Neural cell (in vitro differentiated cells): Measurements from ENCODE around the gene IFT122. TPM values are rescaled to one million over a fixed set of nuclear protein-coding genes. Genes with fewer than 3 reads are reported as not detected.

Source experiments
- H2AFZ ChIP-seq: fragments of 200-600, 300-800 bp; sonication (generic), shearing (Covaris generic); 2 replicates; pipeline ENCODE4 v1.6.0; 2014; ENCODE audit warnings: low read depth, mild to moderate bottlenecking, antibody characterized with exemption, low read length, moderate library complexity
- H3F3A ChIP-seq: fragments of 200-600 bp; shearing (Covaris generic); 2 replicates; pipeline ENCODE4 v1.6.1; 2016; ENCODE audit warnings: mild to moderate bottlenecking, moderate library complexity, mixed read lengths, antibody characterized with exemption, low read length; ENCODE audit not compliant: insufficient read depth, poor library complexity, severe bottlenecking
- H3K27ac ChIP-seq: fragments of 200-600, 300-800 bp; sonication (generic), shearing (Covaris generic); 2 replicates; pipeline ENCODE4 v1.5.1; 2014; ENCODE audit warnings: mild to moderate bottlenecking, low read length, moderate library complexity
- H3K27me3 ChIP-seq: fragments of 300-800, 200-600 bp; sonication (generic), shearing (Covaris generic); 2 replicates; pipeline ENCODE4 v1.6.0; 2014; ENCODE audit warnings: mild to moderate bottlenecking, low read depth, low read length, moderate library complexity; ENCODE audit not compliant: insufficient read depth
- H3K36me3 ChIP-seq: fragments of 300-800, 200-600 bp; sonication (generic), shearing (Covaris generic); 2 replicates; pipeline ENCODE4 v1.5.1; 2014; ENCODE audit warnings: mild to moderate bottlenecking, antibody characterized with exemption, low read length, moderate library complexity; ENCODE audit not compliant: insufficient read depth
- H3K4me2 ChIP-seq: fragments of 300-800, 200-600 bp; sonication (generic), shearing (Covaris generic); 2 replicates; pipeline ENCODE4 v1.6.0; 2014; ENCODE audit warnings: mild to moderate bottlenecking, low read length
- H3K4me3 ChIP-seq: fragments of 300-800, 200-600 bp; sonication (generic), shearing (Covaris generic); 2 replicates; pipeline ENCODE4 v1.5.1; 2014; ENCODE audit warnings: mild to moderate bottlenecking, low read length, moderate library complexity
- H3K79me2 ChIP-seq: fragments of 200-600 bp; shearing (Covaris generic); replicated peaks from 2 replicates; pipeline ENCODE4 v1.6.0; 2014; ENCODE audit warnings: mild to moderate bottlenecking, low read length, moderate library complexity; ENCODE audit not compliant: insufficient read depth
- H3K9ac ChIP-seq: fragments of 300-800, 200-600 bp; sonication (generic), shearing (Covaris generic); 2 replicates; pipeline ENCODE4 v1.6.1; 2016; ENCODE audit warnings: mild to moderate bottlenecking, low read length, mixed read lengths
- H3K9me2 ChIP-seq: fragments of 200-600 bp; shearing (Covaris generic); 2 replicates; pipeline ENCODE4 v1.6.1; 2016; ENCODE audit warnings: mild to moderate bottlenecking, low read length, mixed read lengths; ENCODE audit not compliant: insufficient read depth
- H3K9me3 ChIP-seq: fragments of 200-600, 300-800 bp; sonication (generic), shearing (Covaris generic); 2 replicates; pipeline ENCODE4 v1.6.1; 2016; ENCODE audit warnings: mild to moderate bottlenecking, mixed run types, low read length, moderate library complexity, mixed read lengths
- H4K20me1 ChIP-seq: fragments of 200-600 bp; shearing (Covaris generic); 2 replicates; pipeline ENCODE4 v1.6.1; 2016; ENCODE audit warnings: mild to moderate bottlenecking, mixed run types; ENCODE audit not compliant: insufficient read depth
- EP300 ChIP-seq: fragments of 450-650 bp; conservative IDR thresholded peaks from 2 replicates; pipeline ENCODE4 v1.6.1; 2014; ENCODE audit warnings: antibody characterized with exemption, mild to moderate bottlenecking, moderate library complexity; ENCODE audit not compliant: poor library complexity, severe bottlenecking
- EZH2 ChIP-seq: fragments of 200-600, 300-800 bp; shearing (Covaris generic), sonication (generic); IDR thresholded peaks from 2 replicates; pipeline ENCODE4 v1.6.1; 2014; ENCODE audit warnings: antibody characterized with exemption, low read length, borderline replicate concordance, mild to moderate bottlenecking; ENCODE audit not compliant: insufficient read depth, poor library complexity, severe bottlenecking
- MXI1 ChIP-seq: fragments of 450-650 bp; conservative IDR thresholded peaks from 2 replicates; pipeline ENCODE4 v1.6.1; 2014; ENCODE audit warnings: antibody characterized with exemption, mild to moderate bottlenecking; ENCODE audit not compliant: poor library complexity, severe bottlenecking
- POLR2AphosphoS5 ChIP-seq: IDR thresholded peaks from 2 replicates; pipeline ENCODE4 v1.6.1; 2012
- RAD21 ChIP-seq: fragments of 450-650 bp; conservative IDR thresholded peaks from 2 replicates; pipeline ENCODE4 v1.6.1; 2014; ENCODE audit warnings: antibody characterized with exemption, mild to moderate bottlenecking, moderate library complexity
- SMC3 ChIP-seq: fragments of 450-650 bp; conservative IDR thresholded peaks from 2 replicates; pipeline ENCODE4 v1.6.1; 2014; ENCODE audit warnings: antibody characterized with exemption, mild to moderate bottlenecking, moderate library complexity; ENCODE audit not compliant: poor library complexity
- TAF1 ChIP-seq: IDR thresholded peaks from 2 replicates; pipeline ENCODE4 v1.6.1; 2012; ENCODE audit warnings: low read depth
- polyA plus RNA-seq: library from polyadenylated mRNA; depleted of rRNA; stranded (reverse); fragments of >200 nt; gene quantifications from 2 replicates; pipeline ENCODE4 v1.2.3, GENCODE V29; 2014
- TF ChIP-seq, protein P1 (sequence below): IDR thresholded peaks from 2 replicates; pipeline ENCODE4 v1.6.1; 2012; ENCODE audit warnings: borderline replicate concordance
- TF ChIP-seq, protein P2 (sequence below): fragments of 450-650 bp; IDR thresholded peaks from 2 replicates; pipeline ENCODE4 v1.5.1; 2014; ENCODE audit warnings: antibody characterized with exemption, mild to moderate bottlenecking, moderate library complexity; ENCODE audit not compliant: poor library complexity, severe bottlenecking

Gene IFT122
- polyA plus RNA-seq, 1 donor from 2014 or later = 28.3 TPM

DNA sequence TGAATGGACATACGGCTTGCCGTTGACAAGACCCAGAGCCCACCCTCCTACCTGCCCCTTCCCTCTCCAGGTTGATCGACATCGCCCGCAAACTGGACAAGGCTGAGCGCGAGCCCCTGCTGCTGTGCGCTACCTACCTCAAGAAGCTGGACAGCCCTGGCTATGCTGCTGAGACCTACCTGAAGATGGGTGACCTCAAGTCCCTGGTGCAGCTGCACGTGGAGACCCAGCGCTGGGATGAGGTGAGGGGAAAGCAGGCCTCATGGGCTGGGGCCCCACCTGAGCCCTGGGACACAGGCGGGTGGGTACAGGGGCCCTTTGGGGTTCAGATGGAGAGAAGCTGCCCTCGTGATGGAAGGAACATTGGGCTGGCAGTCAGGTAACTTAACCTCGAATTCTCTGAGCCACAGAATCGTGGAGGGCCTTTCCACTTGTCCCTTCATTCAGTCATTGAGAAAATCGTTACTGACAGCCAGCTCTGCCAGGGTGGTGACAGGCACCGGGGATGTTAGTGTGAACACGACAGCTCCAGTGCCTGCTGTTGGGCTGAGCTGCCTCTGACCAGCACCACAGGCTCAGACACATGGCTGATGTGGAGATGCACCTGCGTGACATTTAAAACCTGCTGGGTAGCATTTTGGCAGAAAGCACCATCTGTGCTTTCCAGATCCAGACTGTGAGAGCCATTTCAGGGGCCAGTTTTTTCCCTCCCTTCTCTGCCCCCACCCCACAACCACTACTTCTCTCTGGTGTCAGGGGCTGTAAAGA, 62.8 kb downstream of the IFT122 start:
- Histone ChIP-seq H4K20me1 (no peaks in the 10 kb centered on the region), H3K9me3 (no peaks in the 10 kb centered on the region), H2AFZ (no peak overlapping the region), H3K9me2 (no peaks in the 10 kb centered on the region), H3K9ac (no peak overlapping the region), H3K36me3 (no peaks in the 10 kb centered on the region), H3K27ac (no peak overlapping the region), H3K79me2 (no peaks in the 10 kb centered on the region), H3K4me3 (no peak overlapping the region), H3K4me2 (no peak overlapping the region), H3F3A (no peaks in the 10 kb centered on the region), H3K27me3 (no peaks in the 10 kb centered on the region)
- no peak for TF ChIP-seq EP300
- no peak for TF ChIP-seq SMC3
- TF ChIP-seq RAD21 = no peak

DNA sequence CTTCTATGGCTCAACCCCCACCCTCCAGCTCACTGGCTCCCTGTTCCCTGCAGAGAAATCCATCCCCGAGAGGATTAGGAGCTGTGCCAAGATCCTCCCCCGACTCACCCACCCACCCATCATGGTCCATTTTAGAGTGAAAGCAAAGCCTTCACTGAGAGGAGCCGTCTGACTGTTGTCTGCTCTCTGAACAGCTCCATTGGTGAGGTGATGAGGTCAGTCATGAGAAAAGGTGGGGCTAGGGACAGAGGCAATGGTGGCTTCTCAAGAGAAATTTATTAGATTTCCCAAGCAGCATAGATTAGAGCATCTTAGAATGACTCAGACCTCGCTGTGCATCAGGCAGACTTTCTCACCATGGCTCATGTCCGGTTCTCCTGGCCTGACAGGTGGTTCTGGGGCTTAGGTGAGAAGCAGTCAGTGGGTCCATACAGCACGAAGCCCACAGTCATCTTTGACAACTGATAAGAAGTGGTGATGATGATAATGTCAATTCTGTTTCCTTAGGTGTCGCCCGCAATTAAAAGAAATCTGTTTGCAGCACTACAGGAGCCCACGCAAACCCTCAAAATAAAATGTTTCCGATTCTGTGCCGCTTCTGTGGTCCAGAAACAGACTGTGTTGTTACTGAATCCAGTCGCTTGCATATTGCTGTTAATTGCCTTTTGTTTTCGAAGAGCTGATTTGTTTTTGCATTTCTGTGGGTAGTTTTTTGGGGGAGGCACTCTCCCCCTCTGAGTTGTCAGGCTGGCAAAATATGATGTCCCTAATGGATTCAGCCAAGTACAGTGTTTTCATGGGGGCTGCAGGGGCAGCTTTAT, 63.7 kb downstream of the IFT122 start:
- TF ChIP-seq SMC3 (no peak), TAF1 (no peak), EZH2 (no peak), RAD21 (no peak), MXI1 (no peak), EP300 (no peak), POLR2AphosphoS5 (no peak)
- TF ChIP-seq, protein P1, sequence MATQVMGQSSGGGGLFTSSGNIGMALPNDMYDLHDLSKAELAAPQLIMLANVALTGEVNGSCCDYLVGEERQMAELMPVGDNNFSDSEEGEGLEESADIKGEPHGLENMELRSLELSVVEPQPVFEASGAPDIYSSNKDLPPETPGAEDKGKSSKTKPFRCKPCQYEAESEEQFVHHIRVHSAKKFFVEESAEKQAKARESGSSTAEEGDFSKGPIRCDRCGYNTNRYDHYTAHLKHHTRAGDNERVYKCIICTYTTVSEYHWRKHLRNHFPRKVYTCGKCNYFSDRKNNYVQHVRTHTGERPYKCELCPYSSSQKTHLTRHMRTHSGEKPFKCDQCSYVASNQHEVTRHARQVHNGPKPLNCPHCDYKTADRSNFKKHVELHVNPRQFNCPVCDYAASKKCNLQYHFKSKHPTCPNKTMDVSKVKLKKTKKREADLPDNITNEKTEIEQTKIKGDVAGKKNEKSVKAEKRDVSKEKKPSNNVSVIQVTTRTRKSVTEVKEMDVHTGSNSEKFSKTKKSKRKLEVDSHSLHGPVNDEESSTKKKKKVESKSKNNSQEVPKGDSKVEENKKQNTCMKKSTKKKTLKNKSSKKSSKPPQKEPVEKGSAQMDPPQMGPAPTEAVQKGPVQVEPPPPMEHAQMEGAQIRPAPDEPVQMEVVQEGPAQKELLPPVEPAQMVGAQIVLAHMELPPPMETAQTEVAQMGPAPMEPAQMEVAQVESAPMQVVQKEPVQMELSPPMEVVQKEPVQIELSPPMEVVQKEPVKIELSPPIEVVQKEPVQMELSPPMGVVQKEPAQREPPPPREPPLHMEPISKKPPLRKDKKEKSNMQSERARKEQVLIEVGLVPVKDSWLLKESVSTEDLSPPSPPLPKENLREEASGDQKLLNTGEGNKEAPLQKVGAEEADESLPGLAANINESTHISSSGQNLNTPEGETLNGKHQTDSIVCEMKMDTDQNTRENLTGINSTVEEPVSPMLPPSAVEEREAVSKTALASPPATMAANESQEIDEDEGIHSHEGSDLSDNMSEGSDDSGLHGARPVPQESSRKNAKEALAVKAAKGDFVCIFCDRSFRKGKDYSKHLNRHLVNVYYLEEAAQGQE = no peak
- TF ChIP-seq, protein P2, sequence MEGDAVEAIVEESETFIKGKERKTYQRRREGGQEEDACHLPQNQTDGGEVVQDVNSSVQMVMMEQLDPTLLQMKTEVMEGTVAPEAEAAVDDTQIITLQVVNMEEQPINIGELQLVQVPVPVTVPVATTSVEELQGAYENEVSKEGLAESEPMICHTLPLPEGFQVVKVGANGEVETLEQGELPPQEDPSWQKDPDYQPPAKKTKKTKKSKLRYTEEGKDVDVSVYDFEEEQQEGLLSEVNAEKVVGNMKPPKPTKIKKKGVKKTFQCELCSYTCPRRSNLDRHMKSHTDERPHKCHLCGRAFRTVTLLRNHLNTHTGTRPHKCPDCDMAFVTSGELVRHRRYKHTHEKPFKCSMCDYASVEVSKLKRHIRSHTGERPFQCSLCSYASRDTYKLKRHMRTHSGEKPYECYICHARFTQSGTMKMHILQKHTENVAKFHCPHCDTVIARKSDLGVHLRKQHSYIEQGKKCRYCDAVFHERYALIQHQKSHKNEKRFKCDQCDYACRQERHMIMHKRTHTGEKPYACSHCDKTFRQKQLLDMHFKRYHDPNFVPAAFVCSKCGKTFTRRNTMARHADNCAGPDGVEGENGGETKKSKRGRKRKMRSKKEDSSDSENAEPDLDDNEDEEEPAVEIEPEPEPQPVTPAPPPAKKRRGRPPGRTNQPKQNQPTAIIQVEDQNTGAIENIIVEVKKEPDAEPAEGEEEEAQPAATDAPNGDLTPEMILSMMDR = no peak
- Histone ChIP-seq H3K4me2 (no peak overlapping the region), H3K9ac (no peak overlapping the region), H3K9me2 (no peaks in the 10 kb centered on the region), H4K20me1 (no peaks in the 10 kb centered on the region), H3K36me3 (no peaks in the 10 kb centered on the region), H3K27me3 (no peaks in the 10 kb centered on the region), H3K4me3 (no peak overlapping the region), H2AFZ (no peak overlapping the region), H3F3A (no peaks in the 10 kb centered on the region), H3K27ac (no peak overlapping the region), H3K79me2 (no peaks in the 10 kb centered on the region), H3K9me3 (no peaks in the 10 kb centered on the region)
